GM18907 (cell line): ENCODE measurements around the gene SERPINA6.
"Not testable (repeated sequence)": the region's sequence is repeated elsewhere in the genome, so short reads cannot be mapped to it uniquely, and the experiment has no call there.

ENCODE experiments used
- ATAC-seq: cut with Tn5 transposase; IDR thresholded peaks from one replicate; pipeline ENCODE4 v1.9.1; 2021; ENCODE audit warnings: mild to moderate bottlenecking, moderate library complexity; ENCODE audit not compliant: unreplicated experiment

SERPINA6 gene

GRCh38 chr14:94295360-94296180, 27.6 kb downstream of the SERPINA6 start:
- ATAC-seq, result no peak

GRCh38 chr14:94293578-94293924, 29.6 kb downstream of the SERPINA6 start:
- ATAC-seq, result no peak

GRCh38 chr14:94292872-94293577, 30.1 kb downstream of the SERPINA6 start, which contains the start of gene SERPINA10:
Gene SERPINA10 (minus strand): TSS chr14:94293268. CDS start chr14:94290593, 2,675 bp downstream.
- ATAC-seq, result no peak

- ATAC-seq, result no peak
These were observed 30.6 kb downstream of the SERPINA6 start for GRCh38 chr14:94292526-94292871.

GRCh38 chr14:94291906-94292525, 31.1 kb downstream of the SERPINA6 start:
- no peak for ATAC-seq

- ATAC-seq, result no peak
These were observed 31.8 kb downstream of the SERPINA6 start for GRCh38 chr14:94291159-94291905.

GRCh38 chr14:94290197-94290596, 32.9 kb downstream of the SERPINA6 start:
- no peak for ATAC-seq

GRCh38 chr14:94288610-94289465, 34.3 kb downstream of the SERPINA6 start:
- ATAC-seq, result no peak

- no peak for ATAC-seq
These were observed 38.0 kb downstream of the SERPINA6 start for GRCh38 chr14:94285158-94285557.

GRCh38 chr14:94284221-94284620, 38.9 kb downstream of the SERPINA6 start:
- ATAC-seq, result no peak

GRCh38 chr14:94282991-94283723, 40.0 kb downstream of the SERPINA6 start:
- no peak for ATAC-seq

- no peak for ATAC-seq
These were observed 44.4 kb downstream of the SERPINA6 start for GRCh38 chr14:94278731-94279130.

GRCh38 chr14:94276898-94277561, 46.1 kb downstream of the SERPINA6 start:
- ATAC-seq, result not testable (repeated sequence)

- no peak for ATAC-seq
These were observed 54.0 kb downstream of the SERPINA6 start for GRCh38 chr14:94269156-94269555.

GRCh38 chr14:94268582-94268981, 54.6 kb downstream of the SERPINA6 start:
- ATAC-seq, result not testable (repeated sequence)

GRCh38 chr14:94267352-94267751, 55.8 kb downstream of the SERPINA6 start:
- no peak for ATAC-seq

- not testable (repeated sequence) for ATAC-seq
These were observed 58.9 kb downstream of the SERPINA6 start for GRCh38 chr14:94264195-94264594.
